ENCODE measurements around the gene ADAMTS9.

- TF ChIP-seq POLR2A (IDR thresholded peaks at IDR 0.05), result no peak
- no peak for TF ChIP-seq CTCF (IDR thresholded peaks at IDR 0.05)
These were observed 93.7 kb downstream of the ADAMTS9 start for GRCh38 chr3:64594134-64594533.

Data from prostate gland (tissue), 2 donors.